Stimulated activated CD4-positive, alpha-beta T cell treated with anti-CD3 and anti-CD28 coated beads, TNF-alpha, amount 100 ng/mL, for 4 hours (primary cell): ENCODE data around the gene GLYAT.
"Not testable (repeated sequence)": the region's sequence is repeated elsewhere in the genome, so short reads cannot be mapped to it uniquely, and the experiment has no call there.

ENCODE experiments used
- DNase-seq, 3 experiments: peaks; one replicate each; pipeline ENCODE4 v3.0.0-alpha.2; 2020; ENCODE audit warnings: low read depth in 3 of 3

Gene GLYAT

DNA sequence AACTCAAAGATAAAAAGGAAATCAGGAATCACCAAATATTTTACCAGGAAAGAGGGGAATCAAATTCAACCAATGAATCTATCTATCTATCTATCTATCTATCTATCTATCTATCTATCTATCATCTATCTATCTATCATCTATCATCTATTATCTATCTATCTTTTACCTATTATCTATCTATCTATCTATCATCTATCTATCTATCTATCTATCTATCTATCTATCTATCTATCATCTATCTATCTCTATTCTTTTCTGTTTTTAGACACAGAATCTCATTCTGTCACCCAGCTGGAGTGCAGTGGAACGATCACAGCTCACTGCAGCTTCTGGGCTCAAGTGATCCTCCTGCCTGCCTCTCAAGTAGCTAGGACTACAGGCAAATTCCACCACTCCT, 54.2 kb downstream of the GLYAT start:
- not testable (repeated sequence) for DNase-seq

DNA sequence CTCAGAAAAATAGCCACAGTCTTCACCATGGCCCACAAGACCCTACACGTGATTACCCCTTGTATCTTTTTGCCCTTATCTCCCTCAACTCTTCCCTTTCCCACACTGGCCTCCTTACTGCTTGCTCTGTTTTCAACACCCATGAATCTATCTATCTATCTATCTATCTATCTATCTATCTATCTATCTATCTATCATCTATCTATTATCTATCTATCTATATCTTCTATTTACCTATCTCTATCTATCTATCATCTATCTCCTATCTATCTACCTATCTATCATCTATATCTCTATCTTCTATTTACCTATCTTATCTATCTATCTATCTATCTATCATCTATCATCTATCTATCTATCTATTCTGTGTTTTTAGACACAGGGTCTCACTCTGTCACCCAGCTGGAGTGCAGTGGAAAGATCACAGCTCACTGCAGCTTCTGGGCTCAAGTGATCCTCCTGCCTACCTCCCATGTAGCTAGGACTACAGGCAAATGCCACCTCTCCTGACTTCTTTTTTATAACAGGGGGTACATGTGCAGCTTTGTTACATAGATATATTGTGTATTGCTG, 55.1 kb downstream of the GLYAT start:
- no peak for DNase-seq

GRCh38 chr11:58675334-58676155, 56.2 kb downstream of the GLYAT start:
- peak; percentile 57 to 64 (median 57) for DNase-seq

DNA sequence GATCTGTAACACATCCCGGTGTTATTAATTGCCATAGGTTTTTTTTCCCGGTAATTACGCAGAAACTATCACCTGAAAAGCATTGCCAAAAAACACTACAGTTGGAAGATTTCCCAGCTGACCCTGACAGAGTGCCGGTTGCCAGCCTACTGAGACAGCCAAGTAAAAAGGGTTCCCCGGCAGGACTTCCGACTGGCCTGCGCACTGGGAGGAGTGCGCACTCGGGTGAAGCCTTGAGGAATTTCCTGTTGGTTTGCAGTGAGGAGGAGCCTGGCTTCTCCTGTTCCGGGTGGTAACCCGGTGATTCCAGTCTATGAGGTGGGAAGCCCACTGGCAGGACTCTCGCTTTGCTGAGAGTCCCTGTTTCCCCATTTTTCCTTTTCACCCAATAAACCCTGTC, 57.1 kb downstream of the GLYAT start:
- no peak for DNase-seq

- DNase-seq = no peak
These were observed 59.6 kb downstream of the GLYAT start for GRCh38 chr11:58671983-58672633.

GRCh38 chr11:58659910-58660570, 71.7 kb downstream of the GLYAT start:
- DNase-seq = no peak

DNA sequence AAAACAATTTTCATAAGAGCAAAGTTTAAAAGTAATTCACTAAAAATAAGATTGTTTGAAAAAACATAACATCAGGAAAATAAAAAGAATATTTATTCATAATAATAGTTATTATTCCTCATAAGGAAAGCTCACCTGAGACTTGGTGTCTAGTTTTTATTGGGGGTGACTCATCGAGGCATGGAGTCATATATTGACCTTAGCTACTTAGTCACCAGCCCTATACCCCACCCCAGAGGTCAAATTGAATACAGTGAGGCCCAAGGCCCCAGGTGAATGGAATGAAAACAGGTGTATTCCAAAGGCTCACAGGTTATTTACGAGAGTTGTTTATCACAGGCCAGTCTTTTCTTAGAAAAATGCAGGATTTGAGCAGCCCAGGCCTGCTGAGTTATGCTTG, 72.3 kb downstream of the GLYAT start:
- DNase-seq = no peak
